PC-3 (cell line): ENCODE results near the gene SUGCT. TPM values are rescaled to one million over a fixed set of nuclear protein-coding genes. Genes with fewer than 3 reads are reported as not detected.

Source experiments
- ATAC-seq: fragments of 200-7000 bp; cut with Tn5 transposase; 2 replicates; pipeline ENCODE4 v1.9.1; 2020; ENCODE audit warnings: mild to moderate bottlenecking, moderate library complexity
- BruUV-seq: library from RNA; stranded (reverse); fragments of 400-500 nt; replicated peaks from 2 replicates; lab custom pipeline; 2021; lab: Mats Ljungman, UMichigan
- CTCF ChIA-PET: fragments of 300-600 bp; sonication (Branson Sonifier 250); formaldehyde crosslinking; loops from one replicate; lab custom pipeline; 2022; ENCODE audit warnings: antibody characterized with exemption; lab: Charles Lee
- POLR2A ChIA-PET: fragments of 300-600 bp; sonication (Branson Sonifier 250); formaldehyde crosslinking; loops from one replicate; lab custom pipeline; 2022; ENCODE audit warnings: antibody characterized with exemption; ENCODE audit not compliant: unreplicated experiment; lab: Charles Lee
- DNase-seq: peaks from one replicate; pipeline ENCODE4 v3.0.0-alpha.2; 2015
- H2AFZ ChIP-seq: fragments of 300-600 bp; sonication (generic); 2 replicates; pipeline ENCODE4 v1.6.0; 2016; ENCODE audit warnings: antibody characterized with exemption, low read length
- H3F3A ChIP-seq: fragments of 300-600 bp; sonication (generic); one replicate; pipeline ENCODE4 v1.6.0; 2017; ENCODE audit warnings: antibody characterized with exemption, low read length, control low read depth, mild to moderate bottlenecking; ENCODE audit not compliant: unreplicated experiment
- H3K27ac ChIP-seq: fragments of 300-600 bp; sonication (generic); 2 replicates; pipeline ENCODE4 v1.5.1; 2016; ENCODE audit warnings: mild to moderate bottlenecking, low read length
- H3K27me3 ChIP-seq: fragments of 300-600 bp; sonication (generic); 2 replicates; pipeline ENCODE4 v1.6.1; 2016; ENCODE audit warnings: low read length, mixed read lengths
- H3K36me3 ChIP-seq: fragments of 300-600 bp; sonication (generic); 2 replicates; pipeline ENCODE4 v1.6.1; 2016; ENCODE audit warnings: low read depth, mixed run types, low read length, mixed read lengths
- H3K4me1 ChIP-seq: fragments of 300-600 bp; sonication (generic); 2 replicates; pipeline ENCODE4 v1.5.1; 2016; ENCODE audit warnings: low read length; ENCODE audit not compliant: insufficient read depth
- H3K4me2 ChIP-seq: fragments of 300-600 bp; sonication (generic); 2 replicates; pipeline ENCODE4 v1.6.0; 2016; ENCODE audit warnings: low read length
- H3K4me3 ChIP-seq: fragments of 300-600 bp; sonication (generic); 2 replicates; pipeline ENCODE4 v1.5.1; 2016; ENCODE audit warnings: mild to moderate bottlenecking, low read length, mixed read lengths
- H3K79me2 ChIP-seq: fragments of 300-600 bp; sonication (generic); 2 replicates; pipeline ENCODE4 v1.6.1; 2017; ENCODE audit warnings: low read length, mixed read lengths
- H3K9ac ChIP-seq: fragments of 300-600 bp; sonication (generic); 2 replicates; pipeline ENCODE4 v1.6.0; 2016; ENCODE audit warnings: mild to moderate bottlenecking, low read length
- H3K9me2 ChIP-seq: fragments of 300-600 bp; sonication (generic); replicated peaks from 2 replicates; pipeline ENCODE4 v1.6.1; 2016; ENCODE audit warnings: mixed run types, low read length, mixed read lengths
- H3K9me3 ChIP-seq: fragments of 300-600 bp; sonication (generic); 2 replicates; pipeline ENCODE4 v1.6.1; 2016; ENCODE audit warnings: low read length, mixed read lengths
- H4K20me1 ChIP-seq: fragments of 300-600 bp; sonication (generic); 2 replicates; pipeline ENCODE4 v1.6.1; 2016; ENCODE audit warnings: low read length, mixed read lengths
- CTCF ChIP-seq: fragments of 300-600 bp; sonication (generic); conservative IDR thresholded peaks from 2 replicates; pipeline ENCODE4 v1.5.1; 2017; ENCODE audit warnings: antibody characterized with exemption, low read depth, mild to moderate bottlenecking, low read length
- EZH2 ChIP-seq: fragments of 300-600 bp; sonication (generic); IDR thresholded peaks from one replicate; pipeline ENCODE4 v1.6.1; 2017; ENCODE audit warnings: antibody characterized with exemption, mild to moderate bottlenecking, low read length; ENCODE audit not compliant: unreplicated experiment
- EZH2phosphoT487 ChIP-seq: fragments of 300-600 bp; sonication (generic); IDR thresholded peaks from 2 replicates; pipeline ENCODE4 v1.6.1; 2018; ENCODE audit warnings: mild to moderate bottlenecking, antibody characterized with exemption, low read length, borderline replicate concordance
- intact Hi-C: fragments of 100-400 bp; cut with micrococcal nuclease; formaldehyde crosslinking; loops from 2 replicates; pipeline ENCODE4 v1.9.0; 2023
- total RNA-seq: library from RNA; depleted of rRNA; stranded (reverse); fragments of >200 nt; gene quantifications from 2 replicates; pipeline ENCODE4 v1.2.3, GENCODE V29; 2014

The SUGCT gene
- total RNA-seq, 1 experiment from 2014 or later = 2.9 TPM

GRCh38 chr7:40288827-40289226, 154.0 kb downstream of the SUGCT start:
- TF ChIP-seq EZH2phosphoT487 = no peak
- no peak for TF ChIP-seq CTCF
- TF ChIP-seq EZH2 = no peak
- Histone ChIP-seq H3K36me3 (no peaks in the 10 kb centered on the region), H3K27me3 (no peaks in the 10 kb centered on the region), H3F3A (no peaks in the 10 kb centered on the region), H3K27ac (no peak overlapping the region), H3K9me3 (no peaks in the 10 kb centered on the region), H2AFZ (no peak overlapping the region), H4K20me1 (no peaks in the 10 kb centered on the region), H3K79me2 (no peaks in the 10 kb centered on the region), H3K9ac (no peak overlapping the region), H3K4me1 (no peaks in the 10 kb centered on the region), H3K4me2 (no peak overlapping the region), H3K9me2 (no peaks in the 10 kb centered on the region), H3K4me3 (no peak overlapping the region)
- no TSS peak for BruUV-seq
- DNase-seq = no peak
- no peak for ATAC-seq
- intact Hi-C loops = no loop called here
- ChIA-PET POLR2A (no interaction called here), CTCF (no interaction called here)

- Histone ChIP-seq H3K79me2 (no peaks in the 10 kb centered on the region), H3K27ac (no peak overlapping the region), H3K9me2 (no peaks in the 10 kb centered on the region), H3K9ac (no peak overlapping the region), H3K36me3 (no peaks in the 10 kb centered on the region), H3K9me3 (no peaks in the 10 kb centered on the region), H3K4me3 (no peak overlapping the region), H3K4me1 (peaks cover 18% of the 10 kb centered on the region; the same call in 1 of the 2 replicates), H3K27me3 (no peaks in the 10 kb centered on the region), H3K4me2 (0 out of 2 replicates have a peak overlapping the region, but pooled peaks have one; percentile 5), H4K20me1 (no peaks in the 10 kb centered on the region), H2AFZ (no peak overlapping the region), H3F3A (no peaks in the 10 kb centered on the region)
- no TSS peak for BruUV-seq
- ATAC-seq (peak; percentile 40), DNase-seq (peak; percentile 67)
- POLR2A ChIA-PET = no interaction called here
- intact Hi-C loops = no loop called here
- CTCF ChIA-PET = no interaction called here
- no peak for TF ChIP-seq CTCF
- no peak for TF ChIP-seq EZH2phosphoT487
- no peak for TF ChIP-seq EZH2
Measured at GRCh38 chr7:40297741-40298311, 163.0 kb downstream of the SUGCT start.

GRCh38 chr7:40298421-40298820, 163.6 kb downstream of the SUGCT start:
- H3K36me3 ChIP-seq = no peaks in the 10 kb centered on the region
- no peak overlapping the region for H3K4me3 ChIP-seq
- no peaks in the 10 kb centered on the region for H3K9me2 ChIP-seq
- DNase-seq (no peak), ATAC-seq (no peak)
- H3F3A ChIP-seq = no peaks in the 10 kb centered on the region
- no peaks in the 10 kb centered on the region for H3K79me2 ChIP-seq
- ChIA-PET CTCF (no interaction called here), POLR2A (no interaction called here)
- intact Hi-C loops = no loop called here
- no peak overlapping the region for H3K27ac ChIP-seq
- H3K4me1 ChIP-seq = peaks cover 18% of the 10 kb centered on the region; the same call in 1 of the 2 replicates
- H3K9me3 ChIP-seq = no peaks in the 10 kb centered on the region
- TF ChIP-seq EZH2phosphoT487 = no peak
- no peak for TF ChIP-seq CTCF
- no peak for TF ChIP-seq EZH2
- no peak overlapping the region for H3K4me2 ChIP-seq
- no peaks in the 10 kb centered on the region for H4K20me1 ChIP-seq
- H3K9ac ChIP-seq = no peak overlapping the region
- no TSS peak for BruUV-seq
- H3K27me3 ChIP-seq = no peaks in the 10 kb centered on the region
- H2AFZ ChIP-seq = no peak overlapping the region
